ENCODE results near the gene NOTUM.

- TF ChIP-seq EZH2 (IDR thresholded peaks at IDR 0.05; ENCODE audit: borderline replicate concordance, low read length) (no peak), CTCF (conservative IDR thresholded peaks at IDR 0.05 in 1 of 2, IDR thresholded peaks at IDR 0.05 in 1 of 2; ENCODE audit: extremely low read depth in 1 of 2, insufficient read depth in 1 of 2, low read depth in 1 of 2, low read length in 2 of 2) (no peak)
Measured at GRCh38 chr17:81928544-81929252, 32.3 kb downstream of the NOTUM start.

Measured in mammary epithelial cell (primary cell).